Neural cell (in vitro differentiated cells): Measurements from ENCODE around the gene ARHGEF39. TPM values are rescaled to one million over a fixed set of nuclear protein-coding genes. Genes with fewer than 3 reads are reported as not detected.

ENCODE experiments used
- H2AFZ ChIP-seq: fragments of 200-600, 300-800 bp; sonication (generic), shearing (Covaris generic); 2 replicates; pipeline ENCODE4 v1.6.0; 2014; ENCODE audit warnings: low read depth, mild to moderate bottlenecking, antibody characterized with exemption, low read length, moderate library complexity
- H3F3A ChIP-seq: fragments of 200-600 bp; shearing (Covaris generic); 2 replicates; pipeline ENCODE4 v1.6.1; 2016; ENCODE audit warnings: mild to moderate bottlenecking, moderate library complexity, mixed read lengths, antibody characterized with exemption, low read length; ENCODE audit not compliant: insufficient read depth, poor library complexity, severe bottlenecking
- H3K27ac ChIP-seq: fragments of 200-600, 300-800 bp; sonication (generic), shearing (Covaris generic); 2 replicates; pipeline ENCODE4 v1.5.1; 2014; ENCODE audit warnings: mild to moderate bottlenecking, low read length, moderate library complexity
- H3K27me3 ChIP-seq: fragments of 300-800, 200-600 bp; sonication (generic), shearing (Covaris generic); 2 replicates; pipeline ENCODE4 v1.6.0; 2014; ENCODE audit warnings: mild to moderate bottlenecking, low read depth, low read length, moderate library complexity; ENCODE audit not compliant: insufficient read depth
- H3K36me3 ChIP-seq: fragments of 300-800, 200-600 bp; sonication (generic), shearing (Covaris generic); 2 replicates; pipeline ENCODE4 v1.5.1; 2014; ENCODE audit warnings: mild to moderate bottlenecking, antibody characterized with exemption, low read length, moderate library complexity; ENCODE audit not compliant: insufficient read depth
- H3K4me2 ChIP-seq: fragments of 300-800, 200-600 bp; sonication (generic), shearing (Covaris generic); 2 replicates; pipeline ENCODE4 v1.6.0; 2014; ENCODE audit warnings: mild to moderate bottlenecking, low read length
- H3K4me3 ChIP-seq: fragments of 300-800, 200-600 bp; sonication (generic), shearing (Covaris generic); 2 replicates; pipeline ENCODE4 v1.5.1; 2014; ENCODE audit warnings: mild to moderate bottlenecking, low read length, moderate library complexity
- H3K79me2 ChIP-seq: fragments of 200-600 bp; shearing (Covaris generic); replicated peaks from 2 replicates; pipeline ENCODE4 v1.6.0; 2014; ENCODE audit warnings: mild to moderate bottlenecking, low read length, moderate library complexity; ENCODE audit not compliant: insufficient read depth
- H3K9ac ChIP-seq: fragments of 300-800, 200-600 bp; sonication (generic), shearing (Covaris generic); 2 replicates; pipeline ENCODE4 v1.6.1; 2016; ENCODE audit warnings: mild to moderate bottlenecking, low read length, mixed read lengths
- H3K9me2 ChIP-seq: fragments of 200-600 bp; shearing (Covaris generic); 2 replicates; pipeline ENCODE4 v1.6.1; 2016; ENCODE audit warnings: mild to moderate bottlenecking, low read length, mixed read lengths; ENCODE audit not compliant: insufficient read depth
- H3K9me3 ChIP-seq: fragments of 200-600, 300-800 bp; sonication (generic), shearing (Covaris generic); 2 replicates; pipeline ENCODE4 v1.6.1; 2016; ENCODE audit warnings: mild to moderate bottlenecking, mixed run types, low read length, moderate library complexity, mixed read lengths
- H4K20me1 ChIP-seq: fragments of 200-600 bp; shearing (Covaris generic); 2 replicates; pipeline ENCODE4 v1.6.1; 2016; ENCODE audit warnings: mild to moderate bottlenecking, mixed run types; ENCODE audit not compliant: insufficient read depth
- EP300 ChIP-seq: fragments of 450-650 bp; conservative IDR thresholded peaks from 2 replicates; pipeline ENCODE4 v1.6.1; 2014; ENCODE audit warnings: antibody characterized with exemption, mild to moderate bottlenecking, moderate library complexity; ENCODE audit not compliant: poor library complexity, severe bottlenecking
- EZH2 ChIP-seq: fragments of 200-600, 300-800 bp; shearing (Covaris generic), sonication (generic); IDR thresholded peaks from 2 replicates; pipeline ENCODE4 v1.6.1; 2014; ENCODE audit warnings: antibody characterized with exemption, low read length, borderline replicate concordance, mild to moderate bottlenecking; ENCODE audit not compliant: insufficient read depth, poor library complexity, severe bottlenecking
- MXI1 ChIP-seq: fragments of 450-650 bp; conservative IDR thresholded peaks from 2 replicates; pipeline ENCODE4 v1.6.1; 2014; ENCODE audit warnings: antibody characterized with exemption, mild to moderate bottlenecking; ENCODE audit not compliant: poor library complexity, severe bottlenecking
- POLR2AphosphoS5 ChIP-seq: IDR thresholded peaks from 2 replicates; pipeline ENCODE4 v1.6.1; 2012
- RAD21 ChIP-seq: fragments of 450-650 bp; conservative IDR thresholded peaks from 2 replicates; pipeline ENCODE4 v1.6.1; 2014; ENCODE audit warnings: antibody characterized with exemption, mild to moderate bottlenecking, moderate library complexity
- SMC3 ChIP-seq: fragments of 450-650 bp; conservative IDR thresholded peaks from 2 replicates; pipeline ENCODE4 v1.6.1; 2014; ENCODE audit warnings: antibody characterized with exemption, mild to moderate bottlenecking, moderate library complexity; ENCODE audit not compliant: poor library complexity
- TAF1 ChIP-seq: IDR thresholded peaks from 2 replicates; pipeline ENCODE4 v1.6.1; 2012; ENCODE audit warnings: low read depth
- polyA plus RNA-seq: library from polyadenylated mRNA; depleted of rRNA; stranded (reverse); fragments of >200 nt; gene quantifications from 2 replicates; pipeline ENCODE4 v1.2.3, GENCODE V29; 2014
- TF ChIP-seq, protein P1 (sequence below): IDR thresholded peaks from 2 replicates; pipeline ENCODE4 v1.6.1; 2012; ENCODE audit warnings: borderline replicate concordance
- TF ChIP-seq, protein P2 (sequence below): fragments of 450-650 bp; IDR thresholded peaks from 2 replicates; pipeline ENCODE4 v1.5.1; 2014; ENCODE audit warnings: antibody characterized with exemption, mild to moderate bottlenecking, moderate library complexity; ENCODE audit not compliant: poor library complexity, severe bottlenecking

ARHGEF39 gene
- polyA plus RNA-seq, 1 donor from 2014 or later, result 0.51 TPM

- H3K9me3 ChIP-seq, result no peaks in the 10 kb centered on the region
- no peaks in the 10 kb centered on the region for H3F3A ChIP-seq
- H3K27me3 ChIP-seq, result no peaks in the 10 kb centered on the region
- no peaks in the 10 kb centered on the region for H4K20me1 ChIP-seq
- no peak overlapping the region for H2AFZ ChIP-seq
- H3K9ac ChIP-seq, result no peak overlapping the region
- H3K36me3 ChIP-seq, result peaks cover 5% of the 10 kb centered on the region
- H3K79me2 ChIP-seq, result no peaks in the 10 kb centered on the region
- H3K4me3 ChIP-seq, result no peak overlapping the region
- H3K4me2 ChIP-seq, result no peak overlapping the region
- H3K9me2 ChIP-seq, result no peaks in the 10 kb centered on the region
- H3K27ac ChIP-seq, result no peak overlapping the region
- TF ChIP-seq EZH2 (no peak), RAD21 (no peak), SMC3 (no peak), POLR2AphosphoS5 (no peak), TAF1 (no peak), EP300 (no peak), MXI1 (no peak)
- TF ChIP-seq, protein P1, sequence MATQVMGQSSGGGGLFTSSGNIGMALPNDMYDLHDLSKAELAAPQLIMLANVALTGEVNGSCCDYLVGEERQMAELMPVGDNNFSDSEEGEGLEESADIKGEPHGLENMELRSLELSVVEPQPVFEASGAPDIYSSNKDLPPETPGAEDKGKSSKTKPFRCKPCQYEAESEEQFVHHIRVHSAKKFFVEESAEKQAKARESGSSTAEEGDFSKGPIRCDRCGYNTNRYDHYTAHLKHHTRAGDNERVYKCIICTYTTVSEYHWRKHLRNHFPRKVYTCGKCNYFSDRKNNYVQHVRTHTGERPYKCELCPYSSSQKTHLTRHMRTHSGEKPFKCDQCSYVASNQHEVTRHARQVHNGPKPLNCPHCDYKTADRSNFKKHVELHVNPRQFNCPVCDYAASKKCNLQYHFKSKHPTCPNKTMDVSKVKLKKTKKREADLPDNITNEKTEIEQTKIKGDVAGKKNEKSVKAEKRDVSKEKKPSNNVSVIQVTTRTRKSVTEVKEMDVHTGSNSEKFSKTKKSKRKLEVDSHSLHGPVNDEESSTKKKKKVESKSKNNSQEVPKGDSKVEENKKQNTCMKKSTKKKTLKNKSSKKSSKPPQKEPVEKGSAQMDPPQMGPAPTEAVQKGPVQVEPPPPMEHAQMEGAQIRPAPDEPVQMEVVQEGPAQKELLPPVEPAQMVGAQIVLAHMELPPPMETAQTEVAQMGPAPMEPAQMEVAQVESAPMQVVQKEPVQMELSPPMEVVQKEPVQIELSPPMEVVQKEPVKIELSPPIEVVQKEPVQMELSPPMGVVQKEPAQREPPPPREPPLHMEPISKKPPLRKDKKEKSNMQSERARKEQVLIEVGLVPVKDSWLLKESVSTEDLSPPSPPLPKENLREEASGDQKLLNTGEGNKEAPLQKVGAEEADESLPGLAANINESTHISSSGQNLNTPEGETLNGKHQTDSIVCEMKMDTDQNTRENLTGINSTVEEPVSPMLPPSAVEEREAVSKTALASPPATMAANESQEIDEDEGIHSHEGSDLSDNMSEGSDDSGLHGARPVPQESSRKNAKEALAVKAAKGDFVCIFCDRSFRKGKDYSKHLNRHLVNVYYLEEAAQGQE, result no peak
- TF ChIP-seq, protein P2, sequence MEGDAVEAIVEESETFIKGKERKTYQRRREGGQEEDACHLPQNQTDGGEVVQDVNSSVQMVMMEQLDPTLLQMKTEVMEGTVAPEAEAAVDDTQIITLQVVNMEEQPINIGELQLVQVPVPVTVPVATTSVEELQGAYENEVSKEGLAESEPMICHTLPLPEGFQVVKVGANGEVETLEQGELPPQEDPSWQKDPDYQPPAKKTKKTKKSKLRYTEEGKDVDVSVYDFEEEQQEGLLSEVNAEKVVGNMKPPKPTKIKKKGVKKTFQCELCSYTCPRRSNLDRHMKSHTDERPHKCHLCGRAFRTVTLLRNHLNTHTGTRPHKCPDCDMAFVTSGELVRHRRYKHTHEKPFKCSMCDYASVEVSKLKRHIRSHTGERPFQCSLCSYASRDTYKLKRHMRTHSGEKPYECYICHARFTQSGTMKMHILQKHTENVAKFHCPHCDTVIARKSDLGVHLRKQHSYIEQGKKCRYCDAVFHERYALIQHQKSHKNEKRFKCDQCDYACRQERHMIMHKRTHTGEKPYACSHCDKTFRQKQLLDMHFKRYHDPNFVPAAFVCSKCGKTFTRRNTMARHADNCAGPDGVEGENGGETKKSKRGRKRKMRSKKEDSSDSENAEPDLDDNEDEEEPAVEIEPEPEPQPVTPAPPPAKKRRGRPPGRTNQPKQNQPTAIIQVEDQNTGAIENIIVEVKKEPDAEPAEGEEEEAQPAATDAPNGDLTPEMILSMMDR, result no peak
Observed at GRCh38 chr9:35703906-35704672, 39.1 kb upstream of the ARHGEF39 start.

GRCh38 chr9:35702696-35703095, 37.7 kb upstream of the ARHGEF39 start:
- H3K9me3 ChIP-seq, result no peaks in the 10 kb centered on the region
- no peaks in the 10 kb centered on the region for H3F3A ChIP-seq
- no peak overlapping the region for H3K4me2 ChIP-seq
- no peaks in the 10 kb centered on the region for H3K36me3 ChIP-seq
- H3K9ac ChIP-seq, result no peak overlapping the region
- H4K20me1 ChIP-seq, result no peaks in the 10 kb centered on the region
- no peaks in the 10 kb centered on the region for H3K27me3 ChIP-seq
- H3K79me2 ChIP-seq, result no peaks in the 10 kb centered on the region
- H3K9me2 ChIP-seq, result no peaks in the 10 kb centered on the region
- TF ChIP-seq EZH2 (no peak), EP300 (no peak), TAF1 (no peak), SMC3 (no peak), POLR2AphosphoS5 (no peak), RAD21 (no peak), MXI1 (no peak)
- TF ChIP-seq, protein P1, result no peak
- TF ChIP-seq, protein P2, result no peak
- H2AFZ ChIP-seq, result no peak overlapping the region
- H3K4me3 ChIP-seq, result no peak overlapping the region
- H3K27ac ChIP-seq, result no peak overlapping the region
